ENCODE results near the gene EFCAB11. TPM values are rescaled to one million over a fixed set of nuclear protein-coding genes. Genes with fewer than 3 reads are reported as not detected.
A peak's percentile ranks its signal among the peaks of the same experiment; 100 is the strongest.

The EFCAB11 gene
- total RNA-seq, 4 donors from 2014 or later, result 5.4 to 13.2 (median 6.3) TPM

DNA sequence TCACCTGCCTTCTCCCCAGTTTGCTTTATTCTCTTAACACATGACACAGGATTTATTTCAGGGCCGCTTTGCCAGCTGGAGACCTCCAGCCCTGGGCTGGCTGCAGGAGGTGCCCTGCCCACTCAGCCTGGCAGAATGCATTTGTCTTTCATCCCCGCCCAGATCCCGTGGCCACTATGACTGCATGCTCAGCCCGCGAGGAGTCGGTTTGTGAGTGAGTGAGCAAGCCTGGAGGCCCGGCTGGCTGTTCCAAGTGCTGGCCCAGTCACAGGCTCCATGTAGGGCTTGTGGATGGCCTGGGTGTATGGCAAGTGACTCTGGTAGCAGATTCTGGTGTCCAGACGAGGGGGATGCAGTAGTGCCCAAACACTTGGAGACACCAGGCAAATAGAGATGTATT, 3.3 kb upstream of the EFCAB11 start:
- TF ChIP-seq POLR2A (IDR thresholded peaks at IDR 0.05), result no peak
- TF ChIP-seq, protein P1, sequence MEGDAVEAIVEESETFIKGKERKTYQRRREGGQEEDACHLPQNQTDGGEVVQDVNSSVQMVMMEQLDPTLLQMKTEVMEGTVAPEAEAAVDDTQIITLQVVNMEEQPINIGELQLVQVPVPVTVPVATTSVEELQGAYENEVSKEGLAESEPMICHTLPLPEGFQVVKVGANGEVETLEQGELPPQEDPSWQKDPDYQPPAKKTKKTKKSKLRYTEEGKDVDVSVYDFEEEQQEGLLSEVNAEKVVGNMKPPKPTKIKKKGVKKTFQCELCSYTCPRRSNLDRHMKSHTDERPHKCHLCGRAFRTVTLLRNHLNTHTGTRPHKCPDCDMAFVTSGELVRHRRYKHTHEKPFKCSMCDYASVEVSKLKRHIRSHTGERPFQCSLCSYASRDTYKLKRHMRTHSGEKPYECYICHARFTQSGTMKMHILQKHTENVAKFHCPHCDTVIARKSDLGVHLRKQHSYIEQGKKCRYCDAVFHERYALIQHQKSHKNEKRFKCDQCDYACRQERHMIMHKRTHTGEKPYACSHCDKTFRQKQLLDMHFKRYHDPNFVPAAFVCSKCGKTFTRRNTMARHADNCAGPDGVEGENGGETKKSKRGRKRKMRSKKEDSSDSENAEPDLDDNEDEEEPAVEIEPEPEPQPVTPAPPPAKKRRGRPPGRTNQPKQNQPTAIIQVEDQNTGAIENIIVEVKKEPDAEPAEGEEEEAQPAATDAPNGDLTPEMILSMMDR (IDR thresholded peaks at IDR 0.05), result no peak
- no peaks in the 10 kb centered on the region for H3K27me3 ChIP-seq
- intact Hi-C loops (cut with DNase I), result no loop called here
- DNase-seq, result no peak
- no peaks in the 10 kb centered on the region for H3K36me3 ChIP-seq
- H3K4me3 ChIP-seq (replicated peaks in 1 of 3), result no peak overlapping the region
- peaks cover 4 to 6% of the 10 kb centered on the region in 2 donors for H3K4me1 ChIP-seq
- H3K9me3 ChIP-seq, result no peaks in the 10 kb centered on the region
- WGBS, 2 donors, result 93 to 100% methylated on average over 8 of the region's 8 CpGs
- no peak overlapping the region for H3K27ac ChIP-seq

- no peak for DNase-seq
- WGBS, 2 donors, result 89 to 100% methylated on average over 1 of the region's 1 CpG
- Histone ChIP-seq H3K27me3 (no peaks in the 10 kb centered on the region), H3K4me3 (replicated peaks in 1 of 3) (no peak overlapping the region), H3K4me1 (peaks cover 4 to 6% of the 10 kb centered on the region in 2 donors), H3K9me3 (no peaks in the 10 kb centered on the region), H3K27ac (no peak overlapping the region), H3K36me3 (no peaks in the 10 kb centered on the region)
- intact Hi-C loops (cut with DNase I), result no loop called here
- no peak for TF ChIP-seq POLR2A (IDR thresholded peaks at IDR 0.05)
- TF ChIP-seq, protein P1 (IDR thresholded peaks at IDR 0.05), result no peak
These were observed 2.8 kb upstream of the EFCAB11 start for GRCh38 chr14:89957376-89957775.

- peak overlapping the region in 1 of 3 donors; percentile 87 for H3K27ac ChIP-seq
- no peaks in the 10 kb centered on the region for H3K27me3 ChIP-seq
- peaks cover 4 to 6% of the 10 kb centered on the region in 2 donors for H3K4me1 ChIP-seq
- WGBS, 2 donors, result 40 to 42% methylated on average over 15 of the region's 15 CpGs
- intact Hi-C loops (cut with DNase I), result no loop called here
- no peaks in the 10 kb centered on the region for H3K9me3 ChIP-seq
- peak overlapping the region; percentile 31 to 78 (median 69) for H3K4me3 ChIP-seq (replicated peaks in 1 of 3)
- peak in 1 of 2 donors; percentile 7 for DNase-seq
- TF ChIP-seq, protein P1 (IDR thresholded peaks at IDR 0.05), result no peak
- TF ChIP-seq POLR2A (IDR thresholded peaks at IDR 0.05), result no peak
- H3K36me3 ChIP-seq, result no peaks in the 10 kb centered on the region
These were observed 2.1 kb upstream of the EFCAB11 start for GRCh38 chr14:89956661-89957009.

GRCh38 chr14:89955745-89956660, 1.5 kb upstream of the EFCAB11 start, which contains the start of gene TDP1:
Gene TDP1, plus strand, starts transcription at chr14:89955927. Its CDS starts 7,188 bp downstream, at chr14:89963115.
- no peaks in the 10 kb centered on the region for H3K9me3 ChIP-seq
- peak; percentile 96 to 99 for DNase-seq
- H3K36me3 ChIP-seq, result no peaks in the 10 kb centered on the region
- no peaks in the 10 kb centered on the region for H3K27me3 ChIP-seq
- peaks cover 4 to 6% of the 10 kb centered on the region in 2 donors for H3K4me1 ChIP-seq
- intact Hi-C loops (cut with DNase I), result no loop called here
- TF ChIP-seq POLR2A (IDR thresholded peaks at IDR 0.05), result peak; percentile 49 to 92
- TF ChIP-seq, protein P1 (IDR thresholded peaks at IDR 0.05), result peak in 2 of 6 experiments; percentile 17 to 35
- WGBS, 2 donors, result 0 to 1% methylated on average over 42 to 49 of the region's 84 CpGs
- peak within 1 kb of the TSS; percentile 56 to 87 (median 59) for H3K27ac ChIP-seq
- peak within 1 kb of the TSS; percentile 31 to 78 (median 69) for H3K4me3 ChIP-seq (replicated peaks in 1 of 3)

All from thyroid gland (tissue), 4 donors.